ENCODE data around the gene MAML2.
"Not testable (repeated sequence)": the region's sequence is repeated elsewhere in the genome, so short reads cannot be mapped to it uniquely, and the experiment has no call there.

DNA sequence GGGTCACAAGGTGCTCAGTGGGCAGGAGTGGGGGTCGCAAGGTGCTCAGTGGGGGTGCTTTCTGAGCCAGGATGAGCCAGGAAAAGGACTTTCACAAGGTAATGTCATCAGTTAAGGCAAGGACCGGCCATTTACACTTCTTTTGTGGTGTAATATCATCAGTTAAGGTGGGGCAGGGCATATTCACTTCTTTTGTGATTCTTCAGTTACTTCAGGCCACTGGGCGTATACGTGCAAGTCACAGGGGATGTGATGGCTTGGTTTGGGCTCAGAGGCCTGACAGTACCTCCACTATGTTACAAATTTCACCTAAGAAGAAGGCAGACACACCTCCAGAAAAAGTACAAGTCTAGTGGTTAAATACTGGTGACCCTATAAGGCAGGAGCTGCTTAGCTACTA lies 162.1 kb downstream of the MAML2 start:
- TF ChIP-seq, protein P1, sequence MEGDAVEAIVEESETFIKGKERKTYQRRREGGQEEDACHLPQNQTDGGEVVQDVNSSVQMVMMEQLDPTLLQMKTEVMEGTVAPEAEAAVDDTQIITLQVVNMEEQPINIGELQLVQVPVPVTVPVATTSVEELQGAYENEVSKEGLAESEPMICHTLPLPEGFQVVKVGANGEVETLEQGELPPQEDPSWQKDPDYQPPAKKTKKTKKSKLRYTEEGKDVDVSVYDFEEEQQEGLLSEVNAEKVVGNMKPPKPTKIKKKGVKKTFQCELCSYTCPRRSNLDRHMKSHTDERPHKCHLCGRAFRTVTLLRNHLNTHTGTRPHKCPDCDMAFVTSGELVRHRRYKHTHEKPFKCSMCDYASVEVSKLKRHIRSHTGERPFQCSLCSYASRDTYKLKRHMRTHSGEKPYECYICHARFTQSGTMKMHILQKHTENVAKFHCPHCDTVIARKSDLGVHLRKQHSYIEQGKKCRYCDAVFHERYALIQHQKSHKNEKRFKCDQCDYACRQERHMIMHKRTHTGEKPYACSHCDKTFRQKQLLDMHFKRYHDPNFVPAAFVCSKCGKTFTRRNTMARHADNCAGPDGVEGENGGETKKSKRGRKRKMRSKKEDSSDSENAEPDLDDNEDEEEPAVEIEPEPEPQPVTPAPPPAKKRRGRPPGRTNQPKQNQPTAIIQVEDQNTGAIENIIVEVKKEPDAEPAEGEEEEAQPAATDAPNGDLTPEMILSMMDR (IDR thresholded peaks at IDR 0.05; ENCODE audit: insufficient read depth, low read length): not testable (repeated sequence)
- TF ChIP-seq, protein P2, sequence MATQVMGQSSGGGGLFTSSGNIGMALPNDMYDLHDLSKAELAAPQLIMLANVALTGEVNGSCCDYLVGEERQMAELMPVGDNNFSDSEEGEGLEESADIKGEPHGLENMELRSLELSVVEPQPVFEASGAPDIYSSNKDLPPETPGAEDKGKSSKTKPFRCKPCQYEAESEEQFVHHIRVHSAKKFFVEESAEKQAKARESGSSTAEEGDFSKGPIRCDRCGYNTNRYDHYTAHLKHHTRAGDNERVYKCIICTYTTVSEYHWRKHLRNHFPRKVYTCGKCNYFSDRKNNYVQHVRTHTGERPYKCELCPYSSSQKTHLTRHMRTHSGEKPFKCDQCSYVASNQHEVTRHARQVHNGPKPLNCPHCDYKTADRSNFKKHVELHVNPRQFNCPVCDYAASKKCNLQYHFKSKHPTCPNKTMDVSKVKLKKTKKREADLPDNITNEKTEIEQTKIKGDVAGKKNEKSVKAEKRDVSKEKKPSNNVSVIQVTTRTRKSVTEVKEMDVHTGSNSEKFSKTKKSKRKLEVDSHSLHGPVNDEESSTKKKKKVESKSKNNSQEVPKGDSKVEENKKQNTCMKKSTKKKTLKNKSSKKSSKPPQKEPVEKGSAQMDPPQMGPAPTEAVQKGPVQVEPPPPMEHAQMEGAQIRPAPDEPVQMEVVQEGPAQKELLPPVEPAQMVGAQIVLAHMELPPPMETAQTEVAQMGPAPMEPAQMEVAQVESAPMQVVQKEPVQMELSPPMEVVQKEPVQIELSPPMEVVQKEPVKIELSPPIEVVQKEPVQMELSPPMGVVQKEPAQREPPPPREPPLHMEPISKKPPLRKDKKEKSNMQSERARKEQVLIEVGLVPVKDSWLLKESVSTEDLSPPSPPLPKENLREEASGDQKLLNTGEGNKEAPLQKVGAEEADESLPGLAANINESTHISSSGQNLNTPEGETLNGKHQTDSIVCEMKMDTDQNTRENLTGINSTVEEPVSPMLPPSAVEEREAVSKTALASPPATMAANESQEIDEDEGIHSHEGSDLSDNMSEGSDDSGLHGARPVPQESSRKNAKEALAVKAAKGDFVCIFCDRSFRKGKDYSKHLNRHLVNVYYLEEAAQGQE (IDR thresholded peaks at IDR 0.05; ENCODE audit: insufficient replicate concordance, low read depth): not testable (repeated sequence)
- not testable (repeated sequence) for TF ChIP-seq GABPA, POLR2AphosphoS5 (IDR thresholded peaks at IDR 0.05; ENCODE audit: low read depth)

Measured in HL-60 (cell line).